Gastroesophageal sphincter (tissue), 4 donors: ENCODE data around the gene DKK2. TPM values are rescaled to one million over a fixed set of nuclear protein-coding genes. Genes with fewer than 3 reads are reported as not detected.

ENCODE experiments used
- ATAC-seq: fragments of 150-250 bp; one replicate; pipeline ENCODE4 v1.9.1; 2016; ENCODE audit warnings: mild to moderate bottlenecking, moderate library complexity
- H3K27ac ChIP-seq, 4 donors: fragments of 200-600 bp; sonication (generic) in 3 of 4; 1 replicate in 3 of 4; 2 replicates in 1 of 4; pipeline ENCODE4 v1.5.1; 2016 to 2019
- H3K27me3 ChIP-seq: fragments of 200-600 bp; sonication (generic); one replicate; pipeline ENCODE4 v1.5.1; 2019
- H3K36me3 ChIP-seq, 2 donors: fragments of 200-600 bp; sonication (generic); one replicate each; pipeline ENCODE4 v1.5.1; 2019; ENCODE audit warnings: control low read depth in 1 of 2
- H3K4me1 ChIP-seq, 3 donors: fragments of 200-600 bp; sonication (generic); 1 replicate in 2 of 3; 2 replicates in 1 of 3; pipeline ENCODE4 v1.5.1; 2016 to 2019; ENCODE audit warnings: control low read depth in 2 of 3
- H3K4me3 ChIP-seq, 2 donors: fragments of 200-600 bp; sonication (generic); one replicate each; pipeline ENCODE4 v1.5.1; 2019; ENCODE audit warnings: mild to moderate bottlenecking in 1 of 2, moderate library complexity in 1 of 2
- H3K9me3 ChIP-seq, 3 donors: fragments of 200-600 bp; sonication (generic); one replicate each; pipeline ENCODE4 v1.5.1; 2017 to 2019; ENCODE audit warnings: control low read depth in 2 of 3
- EP300 ChIP-seq: sonication (generic); formaldehyde crosslinking; IDR thresholded peaks from one replicate; pipeline ENCODE4 v1.6.1; 2017; ENCODE audit warnings: antibody characterized with exemption, mild to moderate bottlenecking
- POLR2A ChIP-seq, 2 donors: fragments of 450-650 bp; IDR thresholded peaks; one replicate each; pipeline ENCODE4 v1.6.1; 2017; ENCODE audit warnings: antibody characterized with exemption in 2 of 2, mild to moderate bottlenecking in 2 of 2, moderate library complexity in 1 of 2
- POLR2AphosphoS5 ChIP-seq: sonication (generic); formaldehyde crosslinking; IDR thresholded peaks from one replicate; pipeline ENCODE4 v1.6.1; 2017; ENCODE audit warnings: antibody characterized with exemption
- WGBS, 2 donors: methylation state at CpG; one replicate each; pipeline ENCODE4 v1.1.5; 2018; ENCODE audit warnings: low coverage in 1 of 2; 5-methylcytosine and 5-hydroxymethylcytosine counted together
- total RNA-seq, 4 donors: library from RNA; depleted of rRNA; stranded (reverse); fragments of >200 nt; gene quantifications; one replicate each; pipeline ENCODE4 v1.1.0, GENCODE V29; 2016
- TF ChIP-seq, protein P1 (sequence below), 4 experiments: fragments of 200-600 bp in 2 of 4; fragments of 450-650 bp in 2 of 4; sonication (generic) in 1 of 4; IDR thresholded peaks; one replicate each; pipeline ENCODE4 v1.5.1; 2017 to 2019; ENCODE audit warnings: antibody characterized with exemption in 4 of 4, mild to moderate bottlenecking in 2 of 4, moderate library complexity in 2 of 4

Gene DKK2
- total RNA-seq, 4 donors from 2014 or later, result 0.27 to 1.8 (median 0.27) TPM; not detected in 1

DNA sequence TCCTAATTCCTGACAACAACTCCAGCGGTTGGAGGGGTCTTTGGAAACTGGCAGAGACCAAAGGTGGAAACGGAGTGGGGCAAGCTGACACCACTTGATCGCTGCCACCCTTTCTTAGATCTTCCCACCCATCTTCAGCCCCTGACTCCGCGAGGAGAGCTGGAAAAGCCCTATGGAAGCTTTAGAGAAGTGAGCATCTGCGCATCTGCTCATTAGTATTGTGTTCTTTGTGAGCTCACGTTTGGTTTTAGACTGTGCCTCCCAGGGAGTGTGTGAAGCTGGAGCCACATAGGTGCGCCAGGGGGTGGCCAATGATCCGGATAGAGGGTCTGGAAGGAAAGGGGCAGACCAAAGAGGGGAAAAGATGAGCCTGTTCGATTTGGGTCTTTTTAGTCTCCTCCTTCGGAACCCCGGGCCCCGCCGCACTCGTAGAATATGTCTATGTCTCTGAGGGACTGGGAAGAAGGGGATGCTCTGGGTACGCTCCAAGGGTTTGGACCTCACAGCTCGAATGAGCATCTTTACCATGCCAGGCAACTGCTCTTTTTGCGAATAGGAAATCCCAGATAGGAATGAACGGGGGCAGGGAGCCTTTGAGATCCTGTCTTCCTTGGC lies 578 bp upstream of the DKK2 start:
- Histone ChIP-seq H3K27ac (no peak overlapping the region), H3K36me3 (no peaks in the 10 kb centered on the region), H3K4me3 (peak overlapping the region in 1 of 2 donors; percentile 46), H3K4me1 (peaks cover 4 to 40% (median 26%) of the 10 kb centered on the region in 3 donors), H3K9me3 (no peaks in the 10 kb centered on the region), H3K27me3 (peaks cover 64% of the 10 kb centered on the region)
- TF ChIP-seq POLR2AphosphoS5, result no peak
- no peak for TF ChIP-seq EP300
- TF ChIP-seq, protein P1, sequence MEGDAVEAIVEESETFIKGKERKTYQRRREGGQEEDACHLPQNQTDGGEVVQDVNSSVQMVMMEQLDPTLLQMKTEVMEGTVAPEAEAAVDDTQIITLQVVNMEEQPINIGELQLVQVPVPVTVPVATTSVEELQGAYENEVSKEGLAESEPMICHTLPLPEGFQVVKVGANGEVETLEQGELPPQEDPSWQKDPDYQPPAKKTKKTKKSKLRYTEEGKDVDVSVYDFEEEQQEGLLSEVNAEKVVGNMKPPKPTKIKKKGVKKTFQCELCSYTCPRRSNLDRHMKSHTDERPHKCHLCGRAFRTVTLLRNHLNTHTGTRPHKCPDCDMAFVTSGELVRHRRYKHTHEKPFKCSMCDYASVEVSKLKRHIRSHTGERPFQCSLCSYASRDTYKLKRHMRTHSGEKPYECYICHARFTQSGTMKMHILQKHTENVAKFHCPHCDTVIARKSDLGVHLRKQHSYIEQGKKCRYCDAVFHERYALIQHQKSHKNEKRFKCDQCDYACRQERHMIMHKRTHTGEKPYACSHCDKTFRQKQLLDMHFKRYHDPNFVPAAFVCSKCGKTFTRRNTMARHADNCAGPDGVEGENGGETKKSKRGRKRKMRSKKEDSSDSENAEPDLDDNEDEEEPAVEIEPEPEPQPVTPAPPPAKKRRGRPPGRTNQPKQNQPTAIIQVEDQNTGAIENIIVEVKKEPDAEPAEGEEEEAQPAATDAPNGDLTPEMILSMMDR (IDR thresholded peaks at IDR 0.05), result no peak
- TF ChIP-seq POLR2A (IDR thresholded peaks at IDR 0.05), result no peak
- WGBS, 2 donors, result 1 to 6% methylated on average over 16 of the region's 19 CpGs
- ATAC-seq, result no peak

DNA sequence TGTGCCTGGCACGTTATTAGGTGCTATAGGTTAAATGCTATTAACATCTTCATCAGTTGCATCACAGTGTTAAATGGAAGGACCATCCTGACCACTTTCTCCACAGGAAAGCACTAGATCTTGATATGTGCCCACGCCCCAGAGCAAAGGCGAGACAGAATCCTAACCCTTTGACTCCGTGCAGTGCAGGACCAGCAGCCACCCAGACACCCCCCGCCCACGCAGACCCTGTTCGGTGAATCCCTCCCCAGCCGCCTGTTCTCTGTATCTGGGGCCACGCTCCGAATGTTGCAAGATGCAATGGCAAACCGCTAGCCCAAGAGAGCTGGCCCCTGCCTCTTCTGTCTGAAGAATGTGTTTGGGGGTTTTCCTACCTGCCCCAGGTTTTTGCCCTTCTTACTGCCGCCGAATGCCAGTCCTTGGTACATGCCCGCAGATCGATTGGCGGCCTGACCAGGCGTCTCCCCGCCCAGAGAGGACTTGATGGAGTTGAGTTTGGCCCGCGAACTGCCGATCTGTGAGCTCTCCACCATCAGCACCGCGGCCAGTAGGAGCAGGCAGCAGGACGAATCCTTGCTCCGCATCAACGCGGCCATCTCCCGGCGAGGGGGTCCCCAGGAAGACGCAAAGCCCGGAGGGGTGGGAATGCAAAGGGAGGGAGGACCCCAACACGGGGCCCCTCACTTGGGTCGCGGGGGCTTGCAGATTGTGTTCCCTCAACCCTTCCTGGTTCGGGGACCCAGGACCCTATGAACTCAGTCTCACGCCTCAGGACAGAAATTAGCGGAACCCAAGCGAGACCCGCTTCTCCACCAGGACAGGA lies 906 bp downstream of the DKK2 start:
- peaks cover 64% of the 10 kb centered on the region for H3K27me3 ChIP-seq
- H3K4me3 ChIP-seq, result peak overlapping the region in 1 of 2 donors; percentile 46
- 2 to 3% methylated on average over 9 of the region's 39 CpGs for WGBS, 2 donors
- TF ChIP-seq EP300 (no peak), POLR2A (IDR thresholded peaks at IDR 0.05) (no peak), POLR2AphosphoS5 (no peak)
- TF ChIP-seq, protein P1 (IDR thresholded peaks at IDR 0.05), result no peak
- H3K27ac ChIP-seq, result no peak overlapping the region
- H3K9me3 ChIP-seq, result no peaks in the 10 kb centered on the region
- no peaks in the 10 kb centered on the region for H3K36me3 ChIP-seq
- no peak for ATAC-seq
- peaks cover 4 to 40% (median 26%) of the 10 kb centered on the region in 3 donors for H3K4me1 ChIP-seq

DNA sequence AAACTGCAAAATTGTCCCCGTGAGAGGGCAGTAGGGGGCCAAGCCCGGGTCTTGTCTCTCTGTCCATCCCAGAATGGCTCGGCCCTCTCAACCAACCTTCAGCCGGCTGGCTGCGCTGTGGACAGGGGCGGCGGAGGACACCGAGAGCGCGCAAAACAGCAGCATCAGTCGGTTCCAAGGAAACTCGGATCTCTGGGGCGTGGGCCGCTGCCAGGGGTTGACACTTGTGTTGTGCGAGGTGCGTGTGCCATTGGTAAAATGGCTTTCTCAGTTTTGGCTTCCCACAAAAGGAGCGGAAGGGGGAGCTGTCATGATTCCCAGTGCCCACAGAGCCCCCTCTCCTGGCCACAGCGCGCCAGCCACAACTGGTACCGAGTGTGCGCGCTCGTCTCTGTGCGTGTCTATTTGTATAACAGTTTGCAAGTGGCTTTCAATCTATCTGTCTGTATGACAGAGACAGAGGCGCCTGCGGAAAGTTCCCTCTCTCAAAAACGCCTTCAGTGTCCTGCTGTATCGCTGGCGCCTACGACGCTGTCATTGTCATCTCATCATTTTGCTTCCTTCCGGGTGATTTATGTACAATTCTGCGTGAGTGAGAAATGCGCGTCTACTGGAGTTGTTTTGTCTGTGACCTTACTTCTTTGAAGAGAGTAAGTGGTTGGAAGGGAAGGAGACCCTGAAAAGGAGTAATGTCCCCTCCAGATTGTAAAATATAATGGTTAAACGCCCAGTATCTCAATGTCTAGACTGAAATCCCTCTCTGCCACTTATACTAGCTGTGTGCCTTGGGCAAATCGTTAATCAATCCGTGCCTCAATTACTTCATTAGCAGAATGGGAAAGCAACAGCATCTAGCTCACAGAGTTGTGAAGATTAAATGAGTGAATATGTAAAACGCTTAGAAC lies 1.8 kb downstream of the DKK2 start:
- 2 to 4% methylated on average over 17 to 25 of the region's 39 CpGs for WGBS, 2 donors
- peaks cover 4 to 40% (median 26%) of the 10 kb centered on the region in 3 donors for H3K4me1 ChIP-seq
- TF ChIP-seq POLR2A (IDR thresholded peaks at IDR 0.05), result no peak
- TF ChIP-seq, protein P1 (IDR thresholded peaks at IDR 0.05), result no peak
- TF ChIP-seq EP300, result no peak
- TF ChIP-seq POLR2AphosphoS5, result no peak
- H3K9me3 ChIP-seq, result no peaks in the 10 kb centered on the region
- H3K36me3 ChIP-seq, result no peaks in the 10 kb centered on the region
- peak overlapping the region in 1 of 2 donors; percentile 46 for H3K4me3 ChIP-seq
- ATAC-seq, result peak; percentile 24
- H3K27me3 ChIP-seq, result peaks cover 56% of the 10 kb centered on the region
- no peak overlapping the region for H3K27ac ChIP-seq

DNA sequence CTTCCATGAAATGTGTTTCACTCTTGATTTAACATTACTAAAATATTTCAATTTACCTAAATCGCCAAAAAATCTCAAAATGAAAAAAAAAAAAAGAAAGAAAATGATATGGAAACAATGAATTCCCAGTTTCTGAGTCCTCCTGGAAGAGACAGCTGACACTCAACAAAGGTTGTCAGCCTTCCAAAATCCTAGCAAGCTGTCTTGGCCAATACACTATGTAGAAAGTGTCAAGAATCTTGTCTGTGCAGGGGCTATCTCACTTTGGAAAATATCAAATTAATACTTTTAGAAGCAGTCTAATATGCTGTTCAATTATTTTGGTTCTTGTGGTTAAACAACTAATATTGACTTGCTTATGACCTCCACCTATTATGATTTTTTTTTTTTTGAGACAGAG lies 8.7 kb downstream of the DKK2 start:
- Histone ChIP-seq H3K4me3 (no peak overlapping the region), H3K4me1 (no peaks in the 10 kb centered on the region), H3K27me3 (no peaks in the 10 kb centered on the region), H3K36me3 (no peaks in the 10 kb centered on the region), H3K27ac (no peak overlapping the region), H3K9me3 (no peaks in the 10 kb centered on the region)
- TF ChIP-seq, protein P1 (IDR thresholded peaks at IDR 0.05), result no peak
- no peak for ATAC-seq
- WGBS, 2 donors, result 82 to 88% methylated on average over 1 of the region's 1 CpG
